ENCODE measurements around the gene TBC1D10A. TPM values are rescaled to one million over a fixed set of nuclear protein-coding genes. Genes with fewer than 3 reads are reported as not detected.

TBC1D10A gene
- total RNA-seq, 2 experiments from 2014 or later, result 32.2 to 48.1 TPM

DNA sequence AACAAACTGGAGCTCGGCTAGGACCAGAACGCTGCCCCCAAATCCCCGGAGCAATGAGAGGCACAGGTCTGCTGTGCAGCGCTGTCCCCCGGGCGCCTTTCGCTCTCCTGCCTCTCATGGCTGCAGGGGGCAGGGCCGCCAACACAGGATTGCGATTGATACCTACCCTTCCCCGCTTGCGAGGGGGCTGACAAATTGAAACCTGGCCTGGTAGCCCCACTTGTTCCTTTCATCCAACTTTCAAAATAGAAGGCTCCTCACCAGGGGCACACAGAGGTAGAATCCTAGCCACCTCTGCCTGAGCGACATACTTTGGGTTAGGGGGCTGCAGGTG is 36.8 kb downstream of the TBC1D10A start:
- ATAC-seq (peak; percentile 20), DNase-seq (no peak)
- H3K27me3 Mint-ChIP-seq, result no peaks in the 10 kb centered on the region
- CTCF ChIA-PET, result interaction anchor here (1.7 to 11.4 kb wide), 9 partner anchors 12 to 182 kb away, joined by 5 to 508 read pairs (median 58); partner anchors contain the start of genes CCDC157, MTFP1, RNF215 and SEC14L2
- peak overlapping the region; percentile 74 for H3K4me3 Mint-ChIP-seq
- no peaks in the 10 kb centered on the region for H3K9me3 Mint-ChIP-seq (ENCODE audit: low read depth)
- H3K36me3 Mint-ChIP-seq, result peaks cover 2% of the 10 kb centered on the region
- peak overlapping the region; percentile 83 for H3K27ac Mint-ChIP-seq
- H3K4me1 Mint-ChIP-seq, result peaks cover 45% of the 10 kb centered on the region

- H3K4me3 Mint-ChIP-seq, result peak within 1 kb of the TSS; percentile 74
- H3K27me3 Mint-ChIP-seq, result no peaks in the 10 kb centered on the region
- H3K9me3 Mint-ChIP-seq (ENCODE audit: low read depth), result no peaks in the 10 kb centered on the region
- peaks cover 51% of the 10 kb centered on the region for H3K4me1 Mint-ChIP-seq
- CTCF ChIA-PET, result interaction anchor here (0.8 to 11.4 kb wide), 22 partner anchors 11 to 195 kb away, joined by 3 to 508 read pairs (median 9); partner anchors contain the start of genes CCDC157, MTFP1, RNF215 and SEC14L2
- H3K36me3 Mint-ChIP-seq, result peaks cover 2% of the 10 kb centered on the region
- DNase-seq, result peak; percentile 96
- peak within 1 kb of the TSS; percentile 83 for H3K27ac Mint-ChIP-seq
- ATAC-seq, result peak; percentile 86
These were observed 37.4 kb downstream of the TBC1D10A start, which contains the start of gene CASTOR1 for GRCh38 chr22:30289141-30289979. Gene CASTOR1 (minus strand): TSS chr22:30289505. CDS start chr22:30289497, 8 bp downstream.

DNA sequence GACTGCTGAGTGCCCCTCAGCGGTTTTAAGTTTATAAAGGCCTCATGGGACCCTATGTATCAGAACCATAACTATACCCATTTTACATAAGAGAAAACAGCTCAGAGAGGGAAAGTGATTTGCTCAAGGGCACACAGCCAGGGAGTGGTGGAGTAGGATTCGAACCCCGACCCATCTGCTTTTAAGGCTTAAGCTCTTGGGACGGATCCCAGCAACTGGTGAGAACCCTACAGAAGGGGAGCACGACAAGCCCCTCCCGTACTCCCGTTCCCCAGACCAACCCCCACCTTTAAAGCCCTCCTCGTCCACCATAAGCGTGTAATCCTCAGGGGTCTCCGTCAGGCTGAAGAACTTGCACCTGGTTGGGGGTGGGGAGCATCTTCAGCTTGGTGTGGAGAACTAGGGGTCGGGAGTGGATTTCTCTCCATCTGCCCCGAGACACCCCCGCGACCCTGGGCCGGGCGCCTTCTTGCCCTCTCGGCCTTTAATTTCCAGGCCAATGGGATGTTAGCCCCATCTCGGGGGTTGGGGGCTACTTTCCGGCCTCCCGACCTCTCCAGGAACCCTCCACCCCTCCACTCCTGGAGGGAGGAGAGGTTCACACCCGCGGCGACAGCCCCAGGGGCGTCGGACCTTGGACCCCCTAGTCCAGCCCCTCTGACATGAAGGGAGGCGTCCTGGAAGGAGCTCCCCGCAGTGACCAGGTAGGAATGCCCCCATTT is 38.2 kb downstream of the TBC1D10A start:
- H3K4me3 Mint-ChIP-seq, result peak overlapping the region; percentile 74
- no peaks in the 10 kb centered on the region for H3K9me3 Mint-ChIP-seq (ENCODE audit: low read depth)
- peak overlapping the region; percentile 65 for H3K27ac Mint-ChIP-seq
- DNase-seq (no peak), ATAC-seq (no peak)
- peaks cover 58% of the 10 kb centered on the region for H3K4me1 Mint-ChIP-seq
- H3K36me3 Mint-ChIP-seq, result peaks cover 2% of the 10 kb centered on the region
- CTCF ChIA-PET, result interaction anchor here (0.8 to 11.4 kb wide), 47 partner anchors 9 to 663 kb away, joined by 3 to 508 read pairs (median 6); partner anchors contain the start of genes CCDC157, LIF, MTFP1 and RNF215
- H3K27me3 Mint-ChIP-seq, result no peaks in the 10 kb centered on the region

GRCh38 chr22:30287648-30288418 is 38.9 kb downstream of the TBC1D10A start:
- peaks cover 65% of the 10 kb centered on the region for H3K4me1 Mint-ChIP-seq
- H3K9me3 Mint-ChIP-seq (ENCODE audit: low read depth), result no peaks in the 10 kb centered on the region
- peak; percentile 94 for DNase-seq
- no peaks in the 10 kb centered on the region for H3K36me3 Mint-ChIP-seq
- CTCF ChIA-PET, result interaction anchor here (0.6 to 11.4 kb wide), 48 partner anchors 8 to 662 kb away, joined by 3 to 508 read pairs (median 5); partner anchors contain the start of genes CCDC157, LIF, MTFP1 and RNF215
- peak overlapping the region; percentile 65 for H3K27ac Mint-ChIP-seq
- no peaks in the 10 kb centered on the region for H3K27me3 Mint-ChIP-seq
- H3K4me3 Mint-ChIP-seq, result peak overlapping the region; percentile 74
- peak; percentile 27 for ATAC-seq

- H3K9me3 Mint-ChIP-seq (ENCODE audit: low read depth), result no peaks in the 10 kb centered on the region
- ATAC-seq (peak; percentile 28), DNase-seq (peak; percentile 91)
- H3K36me3 Mint-ChIP-seq, result no peaks in the 10 kb centered on the region
- CTCF ChIA-PET, result interaction anchor here (0.6 to 11.4 kb wide), 49 partner anchors 9 to 315 kb away, joined by 3 to 508 read pairs (median 6); partner anchors contain the start of genes CCDC157, LIF, MTFP1 and RNF215
- no peak overlapping the region for H3K4me3 Mint-ChIP-seq
- H3K4me1 Mint-ChIP-seq, result peaks cover 73% of the 10 kb centered on the region
- H3K27ac Mint-ChIP-seq, result peak overlapping the region; percentile 56
- H3K27me3 Mint-ChIP-seq, result no peaks in the 10 kb centered on the region
These were observed 39.7 kb downstream of the TBC1D10A start for GRCh38 chr22:30286813-30287647.

DNA sequence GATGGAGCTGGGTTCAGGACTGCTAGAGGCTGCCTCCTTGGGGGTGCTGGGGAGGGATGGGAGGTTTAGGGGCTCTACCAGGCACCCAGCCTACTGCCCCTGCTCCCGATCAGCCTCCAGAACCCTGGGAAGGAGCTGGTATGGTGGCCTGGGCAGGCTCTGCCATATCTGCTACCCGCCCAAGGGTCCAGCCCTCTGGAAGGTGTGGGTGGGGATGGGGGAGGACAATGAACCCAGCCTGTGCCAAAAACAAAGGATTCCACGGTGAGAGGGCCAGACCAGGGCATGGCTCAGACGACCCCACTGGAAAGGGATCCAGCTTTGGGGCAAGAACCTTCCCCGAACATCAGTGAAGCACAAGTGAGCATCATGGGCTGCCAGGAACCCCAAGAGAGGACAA is 40.4 kb downstream of the TBC1D10A start:
- DNase-seq (no peak), ATAC-seq (no peak)
- Mint-ChIP-seq H3K9me3 (ENCODE audit: low read depth) (no peaks in the 10 kb centered on the region), H3K27me3 (no peaks in the 10 kb centered on the region), H3K36me3 (no peaks in the 10 kb centered on the region), H3K4me1 (peaks cover 72% of the 10 kb centered on the region), H3K4me3 (no peak overlapping the region), H3K27ac (peak overlapping the region; percentile 56)
- CTCF ChIA-PET, result interaction anchor here (0.7 to 11.4 kb wide), 17 partner anchors 9 to 180 kb away, joined by 3 to 508 read pairs (median 6); partner anchors contain the start of genes CCDC157, MTFP1, RNF215 and SEC14L2

DNA sequence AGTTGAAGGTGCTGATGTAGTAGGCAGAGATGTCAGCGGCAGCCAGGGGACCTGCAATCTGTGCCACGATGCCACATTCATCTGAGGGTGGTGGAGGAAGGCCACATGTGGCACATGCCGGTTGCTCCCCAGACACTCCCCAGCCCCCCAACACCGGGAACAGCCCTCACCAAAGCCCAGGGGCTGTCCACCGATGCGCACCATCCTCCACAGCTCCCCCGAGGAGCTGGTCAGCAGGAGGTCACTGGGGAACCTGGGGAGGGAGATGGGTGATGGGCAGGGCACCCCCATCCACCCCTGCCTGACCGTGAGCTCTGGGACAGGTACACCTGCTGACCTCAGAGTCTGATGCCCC is 40.9 kb downstream of the TBC1D10A start:
- H3K27ac Mint-ChIP-seq, result no peak overlapping the region
- H3K27me3 Mint-ChIP-seq, result no peaks in the 10 kb centered on the region
- ATAC-seq, result no peak
- no peaks in the 10 kb centered on the region for H3K9me3 Mint-ChIP-seq (ENCODE audit: low read depth)
- peaks cover 69% of the 10 kb centered on the region for H3K4me1 Mint-ChIP-seq
- DNase-seq, result no peak
- H3K36me3 Mint-ChIP-seq, result no peaks in the 10 kb centered on the region
- CTCF ChIA-PET, result interaction anchor here (0.7 to 11.4 kb wide), 16 partner anchors 8 to 179 kb away, joined by 3 to 508 read pairs (median 4); partner anchors contain the start of genes CCDC157, MTFP1, RNF215 and SEC14L2
- H3K4me3 Mint-ChIP-seq, result no peak overlapping the region

GRCh38 chr22:30285176-30285845 is 41.4 kb downstream of the TBC1D10A start:
- no peak overlapping the region for H3K4me3 Mint-ChIP-seq
- no peaks in the 10 kb centered on the region for H3K27me3 Mint-ChIP-seq
- H3K27ac Mint-ChIP-seq, result no peak overlapping the region
- CTCF ChIA-PET, result interaction anchor here (1.0 to 11.4 kb wide), 13 partner anchors 8 to 179 kb away, joined by 3 to 508 read pairs (median 7); partner anchors contain the start of genes CCDC157, MTFP1, RNF215 and SEC14L2
- H3K9me3 Mint-ChIP-seq (ENCODE audit: low read depth), result no peaks in the 10 kb centered on the region
- ATAC-seq (no peak), DNase-seq (no peak)
- peaks cover 66% of the 10 kb centered on the region for H3K4me1 Mint-ChIP-seq
- H3K36me3 Mint-ChIP-seq, result no peaks in the 10 kb centered on the region

DNA sequence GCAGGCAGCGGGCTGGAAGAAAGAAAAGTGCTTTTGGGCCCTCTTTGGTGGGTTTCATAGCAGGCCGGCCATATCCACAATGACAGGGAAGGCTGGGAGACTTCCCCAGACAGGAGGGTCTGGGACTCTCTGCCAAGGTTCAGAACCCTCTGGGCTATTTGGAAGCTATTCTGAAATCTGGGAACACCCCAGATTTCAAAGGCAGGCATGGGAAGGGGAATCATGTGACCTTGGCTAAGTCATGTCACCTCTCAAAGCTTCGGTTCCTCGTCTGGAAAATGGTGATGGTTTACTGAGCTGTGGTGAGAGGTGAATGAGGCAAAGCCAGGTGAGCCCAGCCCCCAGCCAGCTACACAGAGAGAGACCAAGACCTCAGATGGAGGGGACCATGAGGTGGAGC is 42.1 kb downstream of the TBC1D10A start:
- peak overlapping the region; percentile 25 for H3K27ac Mint-ChIP-seq
- no peaks in the 10 kb centered on the region for H3K36me3 Mint-ChIP-seq
- no peak overlapping the region for H3K4me3 Mint-ChIP-seq
- H3K27me3 Mint-ChIP-seq, result no peaks in the 10 kb centered on the region
- ATAC-seq, result no peak
- no peaks in the 10 kb centered on the region for H3K9me3 Mint-ChIP-seq (ENCODE audit: low read depth)
- CTCF ChIA-PET, result interaction anchor here (1.3 to 11.4 kb wide), 7 partner anchors 16 to 178 kb away, joined by 3 to 508 read pairs (median 41); partner anchors contain the start of genes CCDC157, MTFP1, RNF215 and SEC14L2
- DNase-seq, result no peak
- peaks cover 62% of the 10 kb centered on the region for H3K4me1 Mint-ChIP-seq

- H3K27me3 Mint-ChIP-seq, result no peaks in the 10 kb centered on the region
- CTCF ChIA-PET, result interaction anchor here (0.7 to 11.4 kb wide), 7 partner anchors 16 to 895 kb away, joined by 3 to 508 read pairs (median 41); partner anchors contain the start of genes MTFP1, RNF215 and SEC14L2
- ATAC-seq (no peak), DNase-seq (no peak)
- H3K27ac Mint-ChIP-seq, result peak overlapping the region; percentile 25
- peak overlapping the region; percentile 62 for H3K4me3 Mint-ChIP-seq
- no peaks in the 10 kb centered on the region for H3K9me3 Mint-ChIP-seq (ENCODE audit: low read depth)
- no peaks in the 10 kb centered on the region for H3K36me3 Mint-ChIP-seq
- peaks cover 66% of the 10 kb centered on the region for H3K4me1 Mint-ChIP-seq
These were observed 42.6 kb downstream of the TBC1D10A start for GRCh38 chr22:30284172-30284571.

GRCh38 chr22:30283342-30283741 is 43.4 kb downstream of the TBC1D10A start:
- peak overlapping the region; percentile 67 for H3K27ac Mint-ChIP-seq

More at GRCh38 chr22:30283342-30283741, 43.4 kb downstream of the TBC1D10A start:
- ATAC-seq (no peak), DNase-seq (no peak)
- Mint-ChIP-seq H3K27me3 (no peaks in the 10 kb centered on the region), H3K4me3 (peak overlapping the region; percentile 62), H3K9me3 (ENCODE audit: low read depth) (no peaks in the 10 kb centered on the region), H3K4me1 (peaks cover 69% of the 10 kb centered on the region), H3K36me3 (peaks cover 1% of the 10 kb centered on the region)
- CTCF ChIA-PET, result interaction anchor here (0.7 to 11.4 kb wide), 8 partner anchors 16 to 894 kb away, joined by 3 to 508 read pairs (median 6); partner anchors contain the start of genes RNF215 and SEC14L2

All from activated CD8-positive, alpha-beta memory T cell treated with anti-CD3 and anti-CD28 coated beads, Interleukin-2, amount 10 ng/mL, durations not matched to agents 7 days and 5 days (primary cell).